A673 (cell line): ENCODE measurements around the gene VANGL1. TPM values are rescaled to one million over a fixed set of nuclear protein-coding genes. Genes with fewer than 3 reads are reported as not detected.

Experiments used
- BruUV-seq: library from RNA; stranded (reverse); fragments of 400-500 nt; replicated peaks from 2 replicates; lab custom pipeline; 2021; lab: Mats Ljungman, UMichigan
- CTCF ChIA-PET: fragments of 300-600 bp; sonication (Branson Sonifier 250); formaldehyde crosslinking; loops from one replicate; lab custom pipeline; 2022; ENCODE audit warnings: antibody characterized with exemption; lab: Charles Lee
- POLR2A ChIA-PET: fragments of 300-600 bp; sonication (Branson Sonifier 250); formaldehyde crosslinking; loops from one replicate; lab custom pipeline; 2022; ENCODE audit warnings: antibody characterized with exemption; ENCODE audit not compliant: low non-redundant PET; lab: Charles Lee
- DNase-seq: peaks from one replicate; pipeline ENCODE4 v3.0.0-alpha.2; 2015; ENCODE audit warnings: low spot score
- H3K27ac ChIP-seq: fragments of 200-600 bp; sonication (generic); 2 replicates; pipeline ENCODE4 v1.5.1; 2016; ENCODE audit warnings: mixed run types, low read depth, mild to moderate bottlenecking, mixed read lengths, antibody characterized with exemption, low read length; ENCODE audit not compliant: poor library complexity, severe bottlenecking
- H3K27me3 ChIP-seq: fragments of 200-600 bp; sonication (generic); replicated peaks from 2 replicates; pipeline ENCODE4 v1.6.1; 2017; ENCODE audit warnings: mixed run types, low read depth, mild to moderate bottlenecking, mixed read lengths, antibody characterized with exemption, low read length; ENCODE audit not compliant: insufficient read depth, poor library complexity
- H3K36me3 ChIP-seq: fragments of 200-600 bp; sonication (generic); 2 replicates; pipeline ENCODE4 v1.6.1; 2016; ENCODE audit warnings: mixed run types, mild to moderate bottlenecking, mixed read lengths, antibody characterized with exemption, low read length; ENCODE audit not compliant: insufficient read depth, poor library complexity, severe bottlenecking
- H3K4me1 ChIP-seq: fragments of 200-600 bp; sonication (generic); 2 replicates; pipeline ENCODE4 v1.6.1; 2017; ENCODE audit warnings: mixed run types, mild to moderate bottlenecking, mixed read lengths, antibody characterized with exemption, low read length; ENCODE audit not compliant: insufficient read depth, poor library complexity, severe bottlenecking
- H3K4me3 ChIP-seq: fragments of 200-600 bp; sonication (generic); 2 replicates; pipeline ENCODE4 v1.5.1; 2016; ENCODE audit warnings: low read depth, mixed run types, mild to moderate bottlenecking, mixed read lengths, low read length; ENCODE audit not compliant: poor library complexity, severe bottlenecking
- H3K9me3 ChIP-seq: fragments of 200-600 bp; sonication (generic); 2 replicates; pipeline ENCODE4 v1.6.1; 2016; ENCODE audit warnings: mixed run types, low read depth, mild to moderate bottlenecking, mixed read lengths, antibody characterized with exemption, low read length; ENCODE audit not compliant: poor library complexity, severe bottlenecking
- CTCF ChIP-seq: fragments of 300-800, 200-600 bp; sonication (generic); conservative IDR thresholded peaks from 2 replicates; pipeline ENCODE4 v1.5.1; 2017; ENCODE audit warnings: low read depth, mild to moderate bottlenecking, antibody characterized with exemption, low read length, moderate library complexity, mixed read lengths
- EZH2 ChIP-seq: fragments of 200-600 bp; sonication (generic); IDR thresholded peaks from 2 replicates; pipeline ENCODE4 v1.6.1; 2017; ENCODE audit warnings: borderline replicate concordance, low read depth, mild to moderate bottlenecking, mixed read lengths, antibody characterized with exemption, low read length; ENCODE audit not compliant: poor library complexity, severe bottlenecking
- intact Hi-C: fragments of 100-400 bp; cut with micrococcal nuclease; formaldehyde crosslinking; loops from one replicate; pipeline ENCODE4 v1.10.0; 2022; ENCODE audit not compliant: unreplicated experiment
- total RNA-seq: library from RNA; stranded (reverse); gene quantifications from 2 replicates; pipeline ENCODE4 v1.2.3, GENCODE V29; 2021

The VANGL1 gene
- total RNA-seq, 1 experiment from 2014 or later, result 20.0 TPM

GRCh38 chr1:115677182-115677555, 35.4 kb downstream of the VANGL1 start:
- ChIA-PET POLR2A (no interaction called here), CTCF (no interaction called here)
- Histone ChIP-seq H3K4me1 (peaks cover 10% of the 10 kb centered on the region), H3K36me3 (peaks cover 3% of the 10 kb centered on the region), H3K4me3 (no peak overlapping the region), H3K9me3 (no peaks in the 10 kb centered on the region), H3K27ac (no peak overlapping the region), H3K27me3 (no peaks in the 10 kb centered on the region)
- peak; percentile 15 for DNase-seq
- intact Hi-C loops, result no loop called here
- TF ChIP-seq CTCF (no peak), EZH2 (no peak)
- no TSS peak for BruUV-seq

- Histone ChIP-seq H3K4me1 (peaks cover 10% of the 10 kb centered on the region), H3K9me3 (no peaks in the 10 kb centered on the region), H3K27me3 (no peaks in the 10 kb centered on the region), H3K27ac (no peak overlapping the region), H3K4me3 (no peak overlapping the region), H3K36me3 (peaks cover 3% of the 10 kb centered on the region)
- POLR2A ChIA-PET, result no interaction called here
- no TSS peak for BruUV-seq
- DNase-seq, result no peak
- intact Hi-C loops, result no loop called here
- TF ChIP-seq CTCF (0 out of 2 replicates have a peak, but pooled peaks have one; percentile 23), EZH2 (no peak)
- CTCF ChIA-PET, result no interaction called here
These were observed 35.8 kb downstream of the VANGL1 start for GRCh38 chr1:115677565-115677964.

GRCh38 chr1:115678141-115678540, 36.4 kb downstream of the VANGL1 start:
- no TSS peak for BruUV-seq
- intact Hi-C loops, result no loop called here
- Histone ChIP-seq H3K27ac (no peak overlapping the region), H3K36me3 (peaks cover 3% of the 10 kb centered on the region), H3K27me3 (no peaks in the 10 kb centered on the region), H3K4me1 (peaks cover 10% of the 10 kb centered on the region), H3K4me3 (no peak overlapping the region), H3K9me3 (no peaks in the 10 kb centered on the region)
- CTCF ChIA-PET, result no interaction called here
- DNase-seq, result no peak
- POLR2A ChIA-PET, result no interaction called here
- TF ChIP-seq EZH2 (no peak), CTCF (no peak)
